BE2C (cell line): Measurements from ENCODE around the gene CD200.

Experiments
- DNase-seq: peaks from one replicate; pipeline ENCODE4 v3.0.0-alpha.2; 2020
- H3K27me3 ChIP-seq: fragments of 250-450 bp; sonication (Bioruptor Pico); 2 replicates; pipeline ENCODE4 v1.5.1; 2020; ENCODE audit warnings: mild to moderate bottlenecking
- H3K36me3 ChIP-seq: fragments of 250-450 bp; sonication (Bioruptor Pico); 2 replicates; pipeline ENCODE4 v1.5.1; 2020; ENCODE audit warnings: mild to moderate bottlenecking
- H3K4me1 ChIP-seq: fragments of 250-450 bp; sonication (Bioruptor Pico); 2 replicates; pipeline ENCODE4 v1.5.1; 2020
- H3K4me3 ChIP-seq: 2 replicates; pipeline ENCODE4 v1.5.1; 2011; ENCODE audit warnings: low read depth, low read length
- H3K9me3 ChIP-seq: fragments of 250-450 bp; sonication (Bioruptor Pico); 2 replicates; pipeline ENCODE4 v1.5.1; 2020
- TF ChIP-seq, protein P1 (sequence below): IDR thresholded peaks from 2 replicates; pipeline ENCODE4 v1.5.1; 2012; ENCODE audit warnings: mild to moderate bottlenecking, low read depth, low read length

The CD200 gene

DNA sequence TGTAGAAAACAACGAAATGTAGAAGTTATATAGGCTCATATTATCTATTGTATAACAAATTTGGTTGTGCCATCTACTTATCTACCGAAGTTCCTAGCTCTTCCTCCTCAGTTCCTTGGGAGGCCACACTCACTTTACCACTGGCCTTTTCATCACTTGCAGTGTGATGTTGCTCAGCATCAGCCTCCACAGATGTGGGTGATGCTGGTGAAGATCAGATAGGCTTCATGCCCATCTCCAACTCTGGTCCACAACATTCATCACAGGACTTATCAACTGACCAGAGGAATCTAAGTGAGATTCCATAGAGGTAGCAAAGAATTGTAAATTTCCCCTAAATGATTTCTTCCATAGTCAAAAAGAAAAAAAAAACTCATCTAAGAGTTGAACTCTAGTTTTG is 8.4 kb downstream of the CD200 start:
- TF ChIP-seq, protein P1, sequence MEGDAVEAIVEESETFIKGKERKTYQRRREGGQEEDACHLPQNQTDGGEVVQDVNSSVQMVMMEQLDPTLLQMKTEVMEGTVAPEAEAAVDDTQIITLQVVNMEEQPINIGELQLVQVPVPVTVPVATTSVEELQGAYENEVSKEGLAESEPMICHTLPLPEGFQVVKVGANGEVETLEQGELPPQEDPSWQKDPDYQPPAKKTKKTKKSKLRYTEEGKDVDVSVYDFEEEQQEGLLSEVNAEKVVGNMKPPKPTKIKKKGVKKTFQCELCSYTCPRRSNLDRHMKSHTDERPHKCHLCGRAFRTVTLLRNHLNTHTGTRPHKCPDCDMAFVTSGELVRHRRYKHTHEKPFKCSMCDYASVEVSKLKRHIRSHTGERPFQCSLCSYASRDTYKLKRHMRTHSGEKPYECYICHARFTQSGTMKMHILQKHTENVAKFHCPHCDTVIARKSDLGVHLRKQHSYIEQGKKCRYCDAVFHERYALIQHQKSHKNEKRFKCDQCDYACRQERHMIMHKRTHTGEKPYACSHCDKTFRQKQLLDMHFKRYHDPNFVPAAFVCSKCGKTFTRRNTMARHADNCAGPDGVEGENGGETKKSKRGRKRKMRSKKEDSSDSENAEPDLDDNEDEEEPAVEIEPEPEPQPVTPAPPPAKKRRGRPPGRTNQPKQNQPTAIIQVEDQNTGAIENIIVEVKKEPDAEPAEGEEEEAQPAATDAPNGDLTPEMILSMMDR, result no peak
- Histone ChIP-seq H3K4me1 (no peaks in the 10 kb centered on the region), H3K9me3 (no peaks in the 10 kb centered on the region), H3K27me3 (no peaks in the 10 kb centered on the region), H3K4me3 (no peak overlapping the region), H3K36me3 (no peaks in the 10 kb centered on the region)
- DNase-seq, result no peak

DNA sequence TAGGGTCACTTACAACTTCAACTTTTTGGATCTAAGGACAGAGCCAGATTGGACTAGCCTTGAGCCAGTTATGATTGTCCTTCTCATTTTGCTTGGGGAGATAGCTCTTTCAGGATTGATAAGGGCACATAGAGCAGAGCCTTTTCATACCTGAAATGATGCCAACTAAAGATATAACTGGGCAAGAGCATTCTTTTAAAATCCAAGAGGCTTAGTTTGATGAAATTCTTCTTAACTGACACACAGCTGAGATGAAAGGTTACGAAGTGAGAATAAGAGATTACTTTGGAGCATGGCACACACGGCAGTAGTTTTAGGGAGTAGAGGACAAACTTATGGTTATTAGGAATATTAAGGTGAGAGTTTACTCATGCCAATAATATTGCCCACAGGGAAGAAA is 12.7 kb downstream of the CD200 start:
- Histone ChIP-seq H3K9me3 (no peaks in the 10 kb centered on the region), H3K27me3 (no peaks in the 10 kb centered on the region), H3K4me1 (no peaks in the 10 kb centered on the region), H3K4me3 (no peak overlapping the region), H3K36me3 (no peaks in the 10 kb centered on the region)
- no peak for DNase-seq
- TF ChIP-seq, protein P1, result no peak

DNA sequence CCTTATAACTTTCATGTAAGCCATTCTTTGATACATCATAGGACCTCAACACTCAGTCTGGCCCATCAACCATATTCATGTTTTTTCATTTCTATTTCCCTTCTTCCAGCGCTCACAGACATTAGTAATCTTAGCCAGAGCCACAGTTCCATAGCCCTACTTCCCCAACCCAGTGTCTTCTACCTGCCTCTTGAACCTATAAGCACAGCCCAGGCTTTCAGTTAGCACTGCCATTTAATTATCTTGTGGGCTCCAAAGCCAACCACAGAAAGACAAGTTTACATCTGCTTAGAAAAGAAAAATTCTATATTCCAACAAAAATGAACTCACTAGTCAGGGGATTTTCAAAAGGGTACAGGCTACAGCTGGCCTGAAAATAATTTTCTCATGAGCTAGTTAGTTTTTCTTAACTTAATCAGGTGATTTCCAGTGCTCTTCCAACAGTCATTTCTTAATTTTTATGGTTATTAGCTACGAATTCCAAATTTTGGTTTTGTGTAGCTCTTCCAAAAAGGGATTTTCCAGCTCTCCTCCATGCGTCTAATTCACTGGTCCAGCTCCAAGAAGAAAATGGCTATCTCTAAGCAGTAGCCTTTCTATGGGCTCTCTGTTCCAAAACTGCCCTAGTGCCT is 13.7 kb downstream of the CD200 start:
- Histone ChIP-seq H3K36me3 (no peaks in the 10 kb centered on the region), H3K4me3 (no peak overlapping the region), H3K27me3 (no peaks in the 10 kb centered on the region), H3K9me3 (no peaks in the 10 kb centered on the region), H3K4me1 (no peaks in the 10 kb centered on the region)
- no peak for DNase-seq
- TF ChIP-seq, protein P1, result no peak

DNA sequence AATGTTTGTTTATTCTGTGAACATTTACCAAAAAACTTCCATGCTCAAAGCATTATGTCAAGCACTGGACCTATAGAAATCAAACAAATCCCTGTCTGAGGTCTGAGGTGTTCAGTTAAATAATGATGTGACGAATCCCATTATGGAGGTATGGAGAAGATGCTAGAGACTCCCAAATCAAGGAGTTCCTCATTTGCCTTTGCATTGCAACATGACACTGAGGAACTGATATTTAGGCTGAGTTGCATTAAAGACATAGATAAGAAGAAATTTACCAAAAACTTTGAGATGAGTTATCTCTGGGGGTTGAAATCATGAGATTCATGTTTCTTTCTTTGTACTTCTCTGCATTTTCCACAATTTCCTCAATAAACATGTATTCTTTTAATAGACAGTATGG is 16.0 kb downstream of the CD200 start:
- Histone ChIP-seq H3K4me3 (no peak overlapping the region), H3K9me3 (no peaks in the 10 kb centered on the region), H3K4me1 (no peaks in the 10 kb centered on the region), H3K27me3 (no peaks in the 10 kb centered on the region), H3K36me3 (no peaks in the 10 kb centered on the region)
- no peak for DNase-seq
- TF ChIP-seq, protein P1, result no peak

DNA sequence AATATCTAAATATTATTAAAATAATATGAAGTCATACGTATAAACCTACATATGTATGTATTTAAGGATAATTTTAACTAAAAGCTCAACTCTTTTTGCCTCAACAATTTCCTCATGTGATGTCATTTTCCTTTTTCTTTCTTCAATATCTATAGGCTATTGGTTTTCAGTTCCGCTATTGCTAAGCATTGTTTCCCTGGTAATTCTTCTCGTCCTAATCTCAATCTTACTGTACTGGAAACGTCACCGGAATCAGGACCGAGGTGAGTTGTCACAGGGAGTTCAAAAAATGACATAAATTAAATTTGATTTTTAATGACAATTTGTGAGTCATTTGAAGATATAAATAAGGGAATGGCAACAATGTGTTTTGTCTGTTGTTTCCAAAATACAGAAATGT is 16.6 kb downstream of the CD200 start:
- H3K4me3 ChIP-seq, result no peak overlapping the region
- H3K9me3 ChIP-seq, result no peaks in the 10 kb centered on the region
- no peak for DNase-seq
- H3K36me3 ChIP-seq, result no peaks in the 10 kb centered on the region
- TF ChIP-seq, protein P1, result no peak
- no peaks in the 10 kb centered on the region for H3K27me3 ChIP-seq
- no peaks in the 10 kb centered on the region for H3K4me1 ChIP-seq

DNA sequence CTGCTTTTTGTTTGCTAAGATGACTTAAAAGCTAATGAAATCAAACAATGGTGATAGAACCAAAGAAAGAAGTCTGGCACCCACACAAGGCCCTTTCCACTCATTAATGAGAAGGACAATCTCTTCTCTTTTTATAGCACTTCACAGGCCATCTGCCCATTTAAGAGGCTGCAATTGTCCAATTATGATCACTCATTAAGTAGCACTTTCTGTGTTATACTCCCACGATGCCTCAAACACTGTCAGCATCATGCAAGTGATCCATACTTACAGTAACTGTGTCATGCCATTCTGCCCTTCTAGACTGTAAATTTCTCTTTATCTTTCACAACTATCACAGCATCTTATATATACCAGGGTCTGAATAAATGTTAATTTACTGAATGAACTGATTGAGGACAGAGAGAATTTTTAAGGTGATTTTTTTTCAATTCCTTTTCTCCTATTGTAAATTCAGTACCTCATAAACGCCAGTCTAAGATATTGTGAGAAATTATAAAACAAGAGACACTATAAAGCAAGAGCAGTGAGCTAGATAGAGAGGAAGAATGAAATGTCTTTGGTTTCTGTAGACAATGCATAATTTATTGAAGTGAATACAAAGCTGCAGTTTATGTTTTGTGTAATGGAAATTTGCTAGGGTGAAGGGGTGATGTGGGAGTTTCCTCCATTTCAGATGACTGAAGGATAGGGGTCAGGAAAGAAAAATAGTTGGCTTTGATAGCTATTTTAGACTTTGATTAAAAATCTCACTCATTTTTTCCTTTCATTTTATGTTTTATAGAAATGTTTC is 17.3 kb downstream of the CD200 start:
- no peak overlapping the region for H3K4me3 ChIP-seq
- no peaks in the 10 kb centered on the region for H3K4me1 ChIP-seq
- H3K9me3 ChIP-seq, result no peaks in the 10 kb centered on the region
- no peaks in the 10 kb centered on the region for H3K36me3 ChIP-seq
- TF ChIP-seq, protein P1, result no peak
- no peaks in the 10 kb centered on the region for H3K27me3 ChIP-seq
- DNase-seq, result no peak
